Epithelial cell of esophagus (primary cell): ENCODE data around the gene THSD8.
A peak's percentile ranks its signal among the peaks of the same experiment; 100 is the strongest.

Experiments used
- DNase-seq: peaks from one replicate; pipeline ENCODE4 v3.0.0; 2010; ENCODE audit warnings: low read depth
- H3K4me3 ChIP-seq: 2 replicates; pipeline ENCODE4 v1.5.1; 2011; ENCODE audit warnings: mild to moderate bottlenecking, low read length, control low read depth
- CTCF ChIP-seq: IDR thresholded peaks from 2 replicates; pipeline ENCODE4 v1.5.1; 2011; ENCODE audit warnings: low read depth, mild to moderate bottlenecking, low read length, control low read depth, inconsistent platforms; ENCODE audit not compliant: insufficient read depth; ENCODE audit errors: missing control alignments

Gene THSD8

GRCh38 chr19:12773571-12773970 lies 28.3 kb upstream of the THSD8 start:
- peak; percentile 42 for DNase-seq
- TF ChIP-seq CTCF: peak; percentile 45
- no peak overlapping the region for H3K4me3 ChIP-seq

GRCh38 chr19:12774588-12775555 lies 27.0 kb upstream of the THSD8 start, which contains the start of gene HOOK2:
Gene HOOK2 (minus strand): TSS chr19:12775552. CDS start chr19:12775449, 103 bp downstream.
- peak; percentile 96 for DNase-seq
- H3K4me3 ChIP-seq: peak within 1 kb of the TSS; percentile 78

GRCh38 chr19:12777217-12778016 lies 24.5 kb upstream of the THSD8 start:
- peak overlapping the region; percentile 69 for H3K4me3 ChIP-seq
- peak; percentile 75 for DNase-seq
- TF ChIP-seq CTCF: peak; percentile 80

More at GRCh38 chr19:12774588-12775555, 27.0 kb upstream of the THSD8 start, which contains the start of gene HOOK2:
- TF ChIP-seq CTCF: no peak

GRCh38 chr19:12778017-12778904 lies 23.6 kb upstream of the THSD8 start:
- DNase-seq: peak; percentile 64
- no peak for TF ChIP-seq CTCF
- H3K4me3 ChIP-seq: peak overlapping the region; percentile 69

GRCh38 chr19:12778905-12779161 lies 23.0 kb upstream of the THSD8 start:
- TF ChIP-seq CTCF: no peak
- H3K4me3 ChIP-seq: peak overlapping the region; percentile 69
- no peak for DNase-seq
